SK-N-MC (cell line): ENCODE data around the gene GRPEL2.

ENCODE experiments used
- EZH2 ChIP-seq: fragments of 200-600 bp; sonication (generic); IDR thresholded peaks from one replicate; pipeline ENCODE4 v1.6.1; 2017; ENCODE audit warnings: antibody characterized with exemption
- FOXP2 ChIP-seq: optimal IDR thresholded peaks from 2 replicates; pipeline ENCODE3; 2011; ENCODE audit warnings: mild to moderate bottlenecking, moderate library complexity; ENCODE audit not compliant: insufficient read depth; ENCODE audit errors: extremely low read length, control extremely low read depth
- POLR2AphosphoS5 ChIP-seq: IDR thresholded peaks from 2 replicates; pipeline ENCODE4 v1.6.1; 2012; ENCODE audit warnings: mild to moderate bottlenecking, low read depth, low read length, borderline replicate concordance

DNA sequence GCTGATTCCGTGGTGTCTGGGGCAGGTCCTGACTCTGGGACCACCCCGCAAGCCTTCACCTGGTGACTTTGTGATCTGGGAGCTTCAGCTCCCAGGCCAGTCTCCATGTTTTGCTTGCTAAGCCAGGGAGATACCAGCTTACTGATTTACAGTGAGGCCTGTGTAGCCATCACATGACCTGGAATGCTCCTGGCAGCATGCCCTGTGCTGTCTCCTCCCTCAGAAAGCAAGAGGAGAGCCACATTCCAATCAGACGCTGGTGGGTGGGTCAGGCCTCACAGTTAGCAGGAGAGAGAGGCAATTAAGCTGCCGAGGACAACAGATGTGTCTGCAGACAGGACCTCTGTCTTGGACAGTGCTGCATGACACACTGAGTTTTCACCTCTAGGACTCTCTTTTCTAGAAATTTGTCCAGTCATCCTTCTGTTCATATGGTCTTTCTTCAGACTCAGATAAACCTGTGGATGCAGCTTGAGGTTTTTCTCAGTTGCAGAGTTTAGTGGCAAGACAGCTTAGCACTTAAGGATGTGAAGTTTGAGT lies 24.4 kb upstream of the GRPEL2 start:
- no peak for TF ChIP-seq EZH2
- TF ChIP-seq POLR2AphosphoS5, result no peak
- no peak for TF ChIP-seq FOXP2
